ENCODE results near the gene ARL9.

ARL9 gene

GRCh38 chr4:56532239-56532638 is 26.6 kb downstream of the ARL9 start:
- TF ChIP-seq TCF12 (IDR thresholded peaks at IDR 0.05; ENCODE audit: low read depth) (no peak), EP300 (IDR thresholded peaks at IDR 0.05; ENCODE audit: borderline replicate concordance) (no peak), FOXM1 (IDR thresholded peaks at IDR 0.05; ENCODE audit: borderline replicate concordance, low read depth) (no peak), YY1 (IDR thresholded peaks at IDR 0.05; ENCODE audit: low read depth) (no peak), MAX (IDR thresholded peaks at IDR 0.05) (no peak), TEAD4 (IDR thresholded peaks at IDR 0.05) (no peak), ZBTB7A (IDR thresholded peaks at IDR 0.05; ENCODE audit: low read depth) (no peak), CEBPB (IDR thresholded peaks at IDR 0.05) (no peak), CREB1 (IDR thresholded peaks at IDR 0.05; ENCODE audit: low read depth) (no peak), NFIC (IDR thresholded peaks at IDR 0.05) (no peak)

GRCh38 chr4:56535915-56536314 is 30.3 kb downstream of the ARL9 start:
- TF ChIP-seq TAF1 (IDR thresholded peaks at IDR 0.05; ENCODE audit: low read depth) (no peak), TCF12 (IDR thresholded peaks at IDR 0.05; ENCODE audit: low read depth) (no peak), RAD21 (IDR thresholded peaks at IDR 0.05; ENCODE audit: low read depth) (no peak), CEBPB (IDR thresholded peaks at IDR 0.05) (no peak), CREB1 (IDR thresholded peaks at IDR 0.05; ENCODE audit: low read depth) (no peak), FOXM1 (IDR thresholded peaks at IDR 0.05; ENCODE audit: borderline replicate concordance, low read depth) (no peak), EP300 (IDR thresholded peaks at IDR 0.05; ENCODE audit: borderline replicate concordance) (no peak)

- TF ChIP-seq EP300 (IDR thresholded peaks at IDR 0.05; ENCODE audit: borderline replicate concordance) = no peak
- no peak for TF ChIP-seq USF1 (IDR thresholded peaks at IDR 0.05)
- TF ChIP-seq YY1 (IDR thresholded peaks at IDR 0.05; ENCODE audit: low read depth) = no peak
- TF ChIP-seq RAD21 (IDR thresholded peaks at IDR 0.05; ENCODE audit: low read depth) = no peak
- TF ChIP-seq MAX (IDR thresholded peaks at IDR 0.05) = no peak
- no peak for TF ChIP-seq NFIC (IDR thresholded peaks at IDR 0.05)
- no peak for TF ChIP-seq CEBPB (IDR thresholded peaks at IDR 0.05)
- no peak for TF ChIP-seq EGR1 (IDR thresholded peaks at IDR 0.05)
- no peak for TF ChIP-seq TCF12 (IDR thresholded peaks at IDR 0.05; ENCODE audit: low read depth)
- no peak for TF ChIP-seq TAF1 (IDR thresholded peaks at IDR 0.05; ENCODE audit: low read depth)
- TF ChIP-seq ZBTB7A (IDR thresholded peaks at IDR 0.05; ENCODE audit: low read depth) = no peak
- no peak for TF ChIP-seq TEAD4 (IDR thresholded peaks at IDR 0.05)
Observed at GRCh38 chr4:56537147-56537546, 31.6 kb downstream of the ARL9 start.

- no peak for TF ChIP-seq USF1 (IDR thresholded peaks at IDR 0.05)
Observed at GRCh38 chr4:56540826-56541225, 35.2 kb downstream of the ARL9 start.

- TF ChIP-seq MAX (IDR thresholded peaks at IDR 0.05) (peak; percentile 93), RAD21 (IDR thresholded peaks at IDR 0.05; ENCODE audit: low read depth) (peak; percentile 81), EP300 (IDR thresholded peaks at IDR 0.05; ENCODE audit: borderline replicate concordance) (no peak), TAF1 (IDR thresholded peaks at IDR 0.05; ENCODE audit: low read depth) (no peak), YY1 (IDR thresholded peaks at IDR 0.05; ENCODE audit: low read depth) (no peak), TCF12 (IDR thresholded peaks at IDR 0.05; ENCODE audit: low read depth) (peak; percentile 40; the same call in 1 of the 2 replicates), USF1 (IDR thresholded peaks at IDR 0.05) (no peak), TEAD4 (IDR thresholded peaks at IDR 0.05) (no peak), CEBPB (IDR thresholded peaks at IDR 0.05) (no peak), EGR1 (IDR thresholded peaks at IDR 0.05) (no peak), CREB1 (IDR thresholded peaks at IDR 0.05; ENCODE audit: low read depth) (peak; percentile 11; the same call in 1 of the 2 replicates)
Observed at GRCh38 chr4:56544573-56545131, 39.1 kb downstream of the ARL9 start.

GRCh38 chr4:56550642-56551041 is 45.1 kb downstream of the ARL9 start:
- TF ChIP-seq TAF1 (IDR thresholded peaks at IDR 0.05; ENCODE audit: low read depth) (no peak), FOXM1 (IDR thresholded peaks at IDR 0.05; ENCODE audit: borderline replicate concordance, low read depth) (no peak), MAX (IDR thresholded peaks at IDR 0.05) (no peak), TCF12 (IDR thresholded peaks at IDR 0.05; ENCODE audit: low read depth) (no peak), ZBTB7A (IDR thresholded peaks at IDR 0.05; ENCODE audit: low read depth) (no peak), YY1 (IDR thresholded peaks at IDR 0.05; ENCODE audit: low read depth) (no peak), EGR1 (IDR thresholded peaks at IDR 0.05) (no peak), REST (IDR thresholded peaks at IDR 0.05; ENCODE audit: low read depth) (no peak), NFIC (IDR thresholded peaks at IDR 0.05) (no peak)

GRCh38 chr4:56551516-56551915 is 45.9 kb downstream of the ARL9 start:
- TF ChIP-seq REST (IDR thresholded peaks at IDR 0.05; ENCODE audit: low read depth) (no peak), CREB1 (IDR thresholded peaks at IDR 0.05; ENCODE audit: low read depth) (no peak), MAX (IDR thresholded peaks at IDR 0.05) (no peak), CEBPB (IDR thresholded peaks at IDR 0.05) (no peak), TCF12 (IDR thresholded peaks at IDR 0.05; ENCODE audit: low read depth) (no peak)
